GM21423 (cell line): ENCODE results near the gene ZC3H18.
"Not testable (repeated sequence)": the region's sequence is repeated elsewhere in the genome, so short reads cannot be mapped to it uniquely, and the experiment has no call there.

Experiments
- ATAC-seq: cut with Tn5 transposase; IDR thresholded peaks from one replicate; pipeline ENCODE4 v1.9.1; 2021; ENCODE audit warnings: mild to moderate bottlenecking, moderate library complexity; ENCODE audit not compliant: unreplicated experiment

ZC3H18 gene

GRCh38 chr16:88651989-88652761 is 82.0 kb downstream of the ZC3H18 start:
- ATAC-seq = no peak

GRCh38 chr16:88652762-88653063 is 82.5 kb downstream of the ZC3H18 start:
- no peak for ATAC-seq

GRCh38 chr16:88653101-88653500 is 82.9 kb downstream of the ZC3H18 start:
- no peak for ATAC-seq

GRCh38 chr16:88653596-88654362 is 83.6 kb downstream of the ZC3H18 start:
- ATAC-seq = no peak

GRCh38 chr16:88654363-88655052 is 84.3 kb downstream of the ZC3H18 start:
- ATAC-seq = no peak

GRCh38 chr16:88655053-88655732 is 85.0 kb downstream of the ZC3H18 start:
- ATAC-seq = no peak

GRCh38 chr16:88655733-88656281 is 85.6 kb downstream of the ZC3H18 start:
- ATAC-seq = no peak

GRCh38 chr16:88656291-88656980 is 86.2 kb downstream of the ZC3H18 start:
- no peak for ATAC-seq

- no peak for ATAC-seq
Observed at GRCh38 chr16:88657371-88657770, 87.2 kb downstream of the ZC3H18 start.

GRCh38 chr16:88658714-88659113 is 88.5 kb downstream of the ZC3H18 start:
- no peak for ATAC-seq

GRCh38 chr16:88659160-88659559 is 89.0 kb downstream of the ZC3H18 start:
- no peak for ATAC-seq

GRCh38 chr16:88661468-88661867 is 91.3 kb downstream of the ZC3H18 start:
- no peak for ATAC-seq

GRCh38 chr16:88662222-88662842 is 92.1 kb downstream of the ZC3H18 start:
- peak; percentile 4 for ATAC-seq

GRCh38 chr16:88662843-88663606 is 92.8 kb downstream of the ZC3H18 start, which contains the start of gene MVD:
TSS of gene MVD (minus strand) at chr16:88663091. CDS start at chr16:88663080, 11 bp downstream.
- ATAC-seq = peak; percentile 90

GRCh38 chr16:88665148-88665547 is 94.9 kb downstream of the ZC3H18 start:
- no peak for ATAC-seq

- no peak for ATAC-seq
Observed at GRCh38 chr16:88665570-88665969, 95.4 kb downstream of the ZC3H18 start.

GRCh38 chr16:88667461-88667860 is 97.3 kb downstream of the ZC3H18 start:
- ATAC-seq = no peak

- not testable (repeated sequence) for ATAC-seq
Observed at GRCh38 chr16:88669493-88669892, 99.3 kb downstream of the ZC3H18 start.

- no peak for ATAC-seq
Observed at GRCh38 chr16:88669980-88670379, 99.8 kb downstream of the ZC3H18 start.
